ENCODE measurements around the gene CAPS2. TPM values are rescaled to one million over a fixed set of nuclear protein-coding genes. Genes with fewer than 3 reads are reported as not detected.

Gene CAPS2
- total and polyA plus RNA-seq, 9 of the 15 experiments (the other 6 are each of a cell fraction or from before 2014, with no cell fraction given) = 0.10 to 0.82 (median 0.47) TPM; not detected in 1

- TF ChIP-seq CHD7 (IDR thresholded peaks at IDR 0.05; ENCODE audit: low read depth, low read length) = no peak
- TF ChIP-seq CBFB (CRISPR knock-in tag; IDR thresholded peaks at IDR 0.05) = no peak
- TF ChIP-seq GABPB2 (CRISPR knock-in tag; conservative IDR thresholded peaks at IDR 0.05) = no peak
- TF ChIP-seq SAFB2 (IDR thresholded peaks at IDR 0.05; ENCODE audit: borderline replicate concordance, low read depth, low read length, severe bottlenecking) = no peak
- TF ChIP-seq MBD1 (CRISPR knock-in tag; IDR thresholded peaks at IDR 0.05) = no peak
- no peak for TF ChIP-seq ZNF121 (CRISPR knock-in tag; conservative IDR thresholded peaks at IDR 0.05)
These were observed 7.8 kb upstream of the CAPS2 start (continued) for GRCh38 chr12:75337905-75338304.
